Limb (tissue), 2 donors: ENCODE data around the gene TANGO6.

Experiments
- DNase-seq, 2 donors: peaks; one replicate each; pipeline ENCODE4 v3.0.0-alpha.2; 2016; ENCODE audit errors: extremely low spot score in 2 of 2

The TANGO6 gene

DNA sequence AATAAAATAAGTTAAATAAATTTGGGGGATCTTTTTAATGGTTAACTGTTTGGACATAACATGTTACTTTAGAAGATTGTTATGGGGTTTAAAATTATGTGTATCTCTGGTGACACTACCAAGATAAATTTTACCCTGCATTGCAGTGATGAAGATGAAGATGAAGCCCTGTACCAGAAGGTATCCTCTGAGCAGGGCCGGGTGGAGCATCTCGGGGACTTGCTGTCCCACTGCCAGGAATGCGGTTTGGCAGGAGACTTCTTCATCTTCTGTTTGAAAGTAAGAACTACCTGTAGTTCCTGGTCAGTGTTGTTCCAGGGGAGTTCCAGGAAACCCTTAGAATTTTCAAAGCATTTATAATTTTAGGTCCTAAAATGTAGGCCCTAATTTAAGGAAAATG, 64.0 kb downstream of the TANGO6 start:
- DNase-seq, result no peak

DNA sequence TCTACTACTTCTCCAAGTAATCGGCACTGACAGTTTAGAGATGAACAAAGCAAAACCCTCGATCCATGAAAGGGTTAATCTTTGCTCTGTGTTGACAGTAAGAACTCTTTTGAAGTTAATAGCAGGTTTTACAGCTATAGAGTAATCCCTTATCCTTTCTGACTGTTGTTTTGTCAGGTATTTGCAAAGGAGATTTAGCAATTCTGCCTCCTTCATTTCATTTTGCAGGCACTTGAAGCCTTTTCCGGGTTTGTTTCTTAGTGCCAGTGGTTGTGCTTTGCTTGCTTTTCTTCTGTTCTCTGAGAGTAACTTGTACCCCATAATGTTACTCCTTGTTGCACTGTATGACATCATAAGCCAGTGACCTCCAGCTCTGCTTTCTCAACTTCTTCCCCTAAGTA, 64.5 kb downstream of the TANGO6 start:
- DNase-seq, result no peak

DNA sequence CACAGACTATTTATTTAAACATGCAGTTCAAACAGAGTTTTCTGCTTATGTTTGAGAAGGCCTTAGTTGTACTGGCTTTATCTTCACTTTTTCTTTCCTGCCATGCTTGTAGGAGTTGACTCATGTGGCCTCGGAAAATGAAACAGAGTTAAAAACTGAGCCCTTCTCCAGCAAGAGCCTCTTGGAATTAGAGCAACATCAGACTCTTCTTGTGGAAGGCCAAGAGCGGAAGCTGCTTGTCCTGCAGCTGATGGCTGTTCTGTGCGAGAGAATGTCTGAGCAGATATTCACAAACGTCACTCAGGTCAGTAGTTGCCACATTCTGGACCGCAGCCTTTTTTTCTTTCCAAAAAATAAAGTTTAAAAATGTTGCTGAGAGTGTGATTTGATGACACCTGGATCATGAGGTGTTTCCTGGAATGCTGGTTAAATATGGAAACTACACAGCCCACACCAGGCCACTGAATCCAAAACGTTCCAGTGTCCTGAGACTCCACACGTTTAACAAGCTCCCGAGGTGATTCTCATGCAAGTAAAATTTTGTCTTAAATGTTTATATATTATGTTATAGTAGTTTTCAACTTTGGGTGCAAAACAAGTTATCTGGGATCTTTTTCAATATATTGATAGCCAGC, 65.9 kb downstream of the TANGO6 start:
- DNase-seq, result no peak

DNA sequence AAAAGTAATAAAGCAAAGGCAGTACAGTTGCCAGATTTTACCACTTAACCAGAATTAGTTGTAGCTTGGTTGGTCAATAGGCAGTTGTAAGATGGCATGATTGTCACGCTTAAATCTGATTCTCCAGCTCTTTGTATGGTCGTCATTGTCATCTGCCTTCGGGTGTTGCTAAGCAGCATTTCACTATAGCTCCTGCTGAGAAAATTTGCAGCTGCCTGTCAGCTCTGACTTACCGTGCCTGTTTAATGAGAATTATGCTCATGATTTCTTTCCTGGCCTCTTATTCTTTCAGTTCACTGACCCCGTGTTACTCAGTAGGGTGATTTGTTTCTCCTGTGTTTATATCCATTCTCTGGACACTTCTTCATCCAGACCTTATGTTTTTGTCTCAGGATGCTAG, 66.7 kb downstream of the TANGO6 start:
- no peak for DNase-seq

DNA sequence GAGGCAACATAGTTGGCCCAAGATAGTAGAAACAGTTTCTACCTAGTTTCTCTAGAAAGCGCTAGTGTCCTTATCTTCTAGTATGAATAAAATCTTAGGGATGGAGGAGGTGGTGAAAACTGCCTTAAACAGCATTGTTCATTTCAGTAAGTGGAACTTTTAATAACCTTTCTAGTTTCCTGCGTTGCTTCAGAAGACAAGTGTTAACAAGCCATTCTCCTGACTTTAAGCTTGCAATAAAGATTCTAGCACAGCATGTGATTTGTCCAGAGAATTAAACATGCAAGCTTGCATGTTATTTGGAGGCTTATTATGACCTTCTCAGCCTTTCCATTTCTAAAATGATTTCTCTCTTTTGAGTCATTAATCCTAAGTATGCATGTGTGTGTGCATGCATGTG, 72.3 kb downstream of the TANGO6 start:
- DNase-seq, result no peak

DNA sequence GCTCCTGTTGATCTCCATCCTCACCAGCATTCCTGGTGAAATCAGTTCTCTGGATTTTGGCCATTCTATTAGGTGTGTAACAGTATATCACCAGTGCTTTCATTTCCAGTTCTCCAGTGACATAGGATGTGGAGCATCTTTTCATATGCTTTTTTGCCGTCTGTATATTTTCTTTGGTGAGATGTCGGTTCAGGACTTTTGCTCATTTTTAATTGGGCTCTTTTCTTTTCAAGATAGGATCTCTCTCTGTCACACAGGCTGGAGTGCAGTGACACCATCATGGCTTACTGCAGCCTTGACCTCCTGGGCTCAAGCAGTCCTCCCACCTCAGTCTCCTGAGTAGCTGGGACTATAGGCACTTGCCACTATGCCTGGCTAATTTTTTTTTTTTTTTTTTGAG, 74.2 kb downstream of the TANGO6 start:
- DNase-seq, result no peak

DNA sequence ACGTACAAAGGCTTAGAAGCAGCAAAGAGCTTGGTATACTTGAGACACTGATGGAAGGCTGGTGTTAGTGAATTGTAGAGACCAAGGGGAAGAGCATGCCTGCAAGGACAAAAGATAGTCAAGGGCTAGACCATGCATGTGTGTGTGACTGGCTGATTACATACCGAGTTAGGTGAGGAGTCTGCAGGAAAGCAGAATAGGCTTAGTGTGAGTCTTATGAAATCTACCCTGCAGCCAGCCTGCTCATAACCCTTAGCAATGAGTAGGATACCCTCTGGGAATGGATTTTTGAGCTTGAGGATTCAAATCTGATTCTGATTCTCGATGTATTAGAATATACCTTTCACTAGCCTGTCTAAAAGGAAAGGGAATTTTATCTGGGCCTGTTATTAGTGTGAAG, 77.0 kb downstream of the TANGO6 start:
- no peak for DNase-seq

DNA sequence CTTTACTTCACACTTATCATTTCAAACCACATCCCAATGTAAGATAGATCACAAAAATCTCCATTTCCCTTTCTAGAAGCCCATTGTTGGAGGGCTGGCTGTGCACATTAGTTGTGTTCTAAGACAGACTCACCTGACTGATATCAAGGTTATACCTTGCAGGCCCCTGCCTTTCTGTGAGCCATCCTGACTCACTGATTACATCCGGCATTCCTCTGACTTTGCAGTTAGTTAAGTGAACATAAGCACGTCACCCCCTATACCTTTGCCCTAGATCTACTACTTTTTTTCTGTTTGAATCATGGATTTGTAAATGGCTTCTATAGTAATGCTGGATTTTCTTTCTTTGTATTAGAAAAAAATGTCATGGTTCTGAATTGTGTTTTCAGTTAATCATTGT, 78.3 kb downstream of the TANGO6 start:
- no peak for DNase-seq

DNA sequence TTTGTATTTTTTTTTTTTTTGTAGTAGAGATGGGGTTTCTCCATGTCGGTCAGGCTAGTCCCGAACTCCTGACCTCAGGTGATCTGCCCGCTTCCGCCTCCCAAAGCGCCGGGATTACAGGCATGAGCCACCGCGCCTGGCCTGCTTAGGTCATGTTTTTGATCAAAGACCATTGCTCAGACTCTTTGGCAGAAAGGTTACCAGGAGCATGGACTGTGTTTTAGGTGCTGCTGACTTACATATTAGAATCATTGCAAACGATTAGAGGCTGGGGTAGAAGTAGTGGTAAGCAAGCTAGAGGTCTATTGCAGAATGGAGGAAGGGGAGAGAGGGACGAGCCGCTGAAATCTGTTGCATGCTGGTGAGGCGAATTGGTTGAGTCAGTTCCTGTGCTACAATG, 79.8 kb downstream of the TANGO6 start:
- DNase-seq, result no peak

DNA sequence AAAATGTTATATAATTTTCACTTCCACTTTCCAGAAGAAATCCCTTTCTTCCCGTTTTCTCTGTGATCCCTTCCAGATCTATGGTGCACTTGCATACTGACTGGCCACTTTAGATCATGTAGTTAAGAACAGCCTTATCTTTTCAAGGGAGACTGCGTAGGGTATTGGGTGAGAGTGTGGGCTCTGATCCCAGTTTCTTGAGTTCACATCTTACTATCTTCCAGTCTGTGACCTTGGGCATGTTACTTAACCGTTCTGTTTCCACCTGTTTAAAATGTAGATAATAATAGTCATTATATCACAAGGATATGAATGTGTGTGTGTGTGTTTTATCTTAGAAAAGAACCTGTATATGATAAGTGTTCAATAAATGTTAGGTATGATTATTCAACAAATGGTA, 83.7 kb downstream of the TANGO6 start:
- no peak for DNase-seq

DNA sequence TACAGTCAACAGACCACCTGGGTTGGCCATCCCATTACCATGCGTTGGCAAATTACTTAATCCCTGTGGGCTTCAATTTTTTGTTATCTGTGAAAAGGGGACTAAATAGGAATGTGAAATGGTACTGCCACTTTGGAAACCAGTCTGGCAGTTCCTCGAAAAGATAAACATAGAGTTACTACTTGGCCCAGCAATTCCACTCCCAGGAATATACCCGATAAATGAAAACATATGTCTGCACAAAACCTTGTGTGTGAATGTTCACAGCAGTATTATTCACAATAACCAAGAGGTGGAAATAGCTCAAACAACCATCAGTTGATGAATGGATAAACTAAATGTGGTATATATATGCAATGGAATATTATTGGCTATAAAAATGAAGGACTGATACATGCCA, 87.9 kb downstream of the TANGO6 start:
- no peak for DNase-seq

DNA sequence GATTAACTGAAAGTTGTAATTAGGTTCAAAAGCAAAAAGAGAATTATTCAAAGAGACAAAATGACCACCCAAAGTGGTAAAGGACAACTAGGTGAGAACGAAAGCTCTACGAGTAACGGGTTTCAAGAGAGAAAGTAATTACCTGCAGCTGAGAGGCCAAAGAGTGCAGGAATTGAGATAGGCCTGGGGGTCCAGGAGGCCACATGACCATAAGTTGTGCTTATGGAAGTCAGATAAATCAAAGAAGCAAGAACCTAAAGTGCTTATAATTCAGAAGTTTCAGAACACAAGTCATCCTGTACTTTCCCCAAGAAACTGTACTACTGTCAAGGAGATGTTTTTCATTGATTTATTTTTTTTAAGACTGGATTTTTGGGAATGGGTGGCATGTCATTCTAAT, 91.1 kb downstream of the TANGO6 start:
- no peak for DNase-seq

DNA sequence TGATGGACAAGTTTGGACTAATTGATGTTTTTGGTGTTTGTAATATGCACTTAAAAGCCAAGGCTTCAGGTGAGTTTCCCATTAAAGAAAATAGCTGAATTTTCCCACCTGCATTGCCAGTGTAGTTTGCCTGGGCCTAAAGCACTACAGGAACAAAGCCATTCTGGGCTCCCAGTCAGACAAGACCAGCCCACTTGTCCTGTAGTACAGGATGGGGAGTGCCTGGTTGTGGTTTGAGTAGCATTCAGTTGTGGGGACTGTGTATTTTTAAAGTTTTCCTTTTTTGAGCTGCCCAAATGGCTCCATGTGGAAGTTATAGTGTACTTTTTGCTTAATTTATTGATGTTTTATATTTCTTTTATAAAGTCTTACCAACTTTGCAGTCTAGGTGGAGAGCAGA, 91.7 kb downstream of the TANGO6 start:
- no peak for DNase-seq

DNA sequence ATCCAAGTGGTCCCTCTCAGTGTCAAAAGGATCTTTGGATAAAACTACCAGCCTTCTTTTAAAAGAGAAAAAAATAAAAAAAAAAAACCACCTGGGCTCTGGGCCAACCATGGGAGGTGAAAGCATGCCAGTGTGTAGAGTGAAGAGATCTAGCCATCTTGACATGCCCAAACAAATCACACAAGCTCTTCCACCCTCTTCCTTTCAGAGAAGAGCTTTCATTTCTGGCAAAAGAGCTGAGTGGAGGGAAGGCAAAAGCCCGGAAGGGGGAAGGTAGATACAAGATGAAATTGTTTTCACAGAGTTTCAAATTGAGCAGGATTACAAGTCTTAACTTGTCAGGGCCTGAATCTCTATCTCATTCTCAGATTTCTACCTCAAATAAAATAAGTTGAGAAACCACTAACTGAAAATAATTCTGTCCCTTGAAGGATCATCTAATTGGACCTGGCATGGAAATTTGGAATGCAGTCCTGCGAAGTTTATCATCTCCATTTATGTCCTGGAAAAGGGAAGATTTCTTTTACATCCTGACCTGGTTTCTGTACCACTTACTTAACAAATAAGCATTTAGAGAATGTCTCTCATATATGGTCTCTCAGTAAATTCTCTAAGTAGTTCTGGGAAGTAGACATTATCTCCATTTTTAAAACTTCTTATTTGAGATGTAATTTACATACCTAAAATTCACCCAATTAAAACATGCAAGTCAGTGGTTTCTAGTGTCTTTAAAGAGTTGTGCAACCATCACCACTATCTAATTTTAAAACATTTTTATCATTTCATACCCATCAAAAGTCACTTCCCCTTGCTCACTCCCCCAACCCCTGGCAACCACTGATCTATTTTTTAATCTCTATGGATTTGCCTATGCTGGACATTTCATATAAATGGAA, 93.7 kb downstream of the TANGO6 start:
- DNase-seq, result no peak

DNA sequence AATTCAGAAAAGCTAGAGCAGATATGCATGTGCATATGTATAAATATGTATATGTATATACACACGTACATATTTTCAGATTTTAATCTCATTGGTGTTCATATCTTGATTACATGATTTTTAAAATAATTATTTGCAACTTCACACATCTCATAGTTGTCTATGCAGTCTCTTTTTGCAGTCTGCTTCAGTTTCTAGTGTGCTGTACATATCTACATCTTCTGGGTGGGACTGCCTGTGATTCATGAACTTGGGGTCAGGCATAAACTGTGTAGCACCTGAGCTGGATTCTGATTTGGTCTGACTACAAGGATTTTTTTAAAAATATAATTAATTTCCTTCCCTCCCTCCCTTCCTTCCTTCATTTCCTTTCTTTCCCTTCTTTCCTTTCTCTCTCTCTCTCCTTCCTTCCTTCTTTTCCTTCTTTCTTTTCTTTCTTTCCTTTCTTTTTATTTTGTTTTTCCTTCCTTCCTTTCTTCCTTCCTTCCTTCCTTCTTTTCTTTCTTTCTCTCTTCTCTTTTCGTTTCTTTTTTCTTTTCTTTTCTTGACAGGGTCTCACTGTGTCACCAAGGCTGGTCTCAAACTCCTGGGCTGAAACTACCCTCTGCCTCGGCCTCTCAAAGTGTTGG, 96.5 kb downstream of the TANGO6 start:
- no peak for DNase-seq

DNA sequence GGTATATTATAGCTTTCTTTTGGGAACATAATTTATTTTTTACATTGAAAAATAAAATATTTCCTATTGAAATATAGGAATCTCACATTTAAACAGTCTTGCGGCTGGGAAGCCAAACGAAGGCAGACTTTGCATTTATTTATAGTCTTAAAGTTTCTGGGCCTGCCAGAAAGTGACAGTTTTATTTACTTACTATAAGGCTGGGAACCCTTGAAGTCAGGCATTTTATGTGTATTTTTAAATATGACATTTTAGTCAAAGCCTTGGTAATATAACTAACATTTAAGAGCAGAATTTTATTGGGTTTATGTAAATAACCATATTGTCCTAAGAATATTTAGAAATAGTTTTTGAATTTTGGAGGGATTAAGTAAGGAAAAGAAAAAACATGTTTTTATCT, 97.5 kb downstream of the TANGO6 start:
- DNase-seq, result no peak

DNA sequence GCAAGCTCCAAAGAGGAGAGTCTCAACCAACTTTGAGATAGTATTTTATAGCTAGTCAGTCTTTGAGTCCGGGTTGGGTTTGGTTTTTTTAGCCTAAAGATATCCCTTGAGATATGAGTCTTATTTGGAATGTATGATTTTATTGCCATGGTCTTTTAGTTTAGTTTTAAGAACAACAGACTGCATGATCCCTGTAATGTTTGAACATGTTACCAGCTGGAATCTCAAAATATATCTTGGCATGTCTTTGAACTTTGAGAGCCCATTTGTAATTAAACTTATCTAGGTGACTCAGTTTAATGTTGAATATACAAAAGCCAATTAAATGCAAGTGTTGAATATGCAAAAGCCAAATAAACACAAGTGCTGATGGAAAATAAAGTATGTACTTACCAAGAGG, 100.6 kb downstream of the TANGO6 start:
- DNase-seq, result no peak

DNA sequence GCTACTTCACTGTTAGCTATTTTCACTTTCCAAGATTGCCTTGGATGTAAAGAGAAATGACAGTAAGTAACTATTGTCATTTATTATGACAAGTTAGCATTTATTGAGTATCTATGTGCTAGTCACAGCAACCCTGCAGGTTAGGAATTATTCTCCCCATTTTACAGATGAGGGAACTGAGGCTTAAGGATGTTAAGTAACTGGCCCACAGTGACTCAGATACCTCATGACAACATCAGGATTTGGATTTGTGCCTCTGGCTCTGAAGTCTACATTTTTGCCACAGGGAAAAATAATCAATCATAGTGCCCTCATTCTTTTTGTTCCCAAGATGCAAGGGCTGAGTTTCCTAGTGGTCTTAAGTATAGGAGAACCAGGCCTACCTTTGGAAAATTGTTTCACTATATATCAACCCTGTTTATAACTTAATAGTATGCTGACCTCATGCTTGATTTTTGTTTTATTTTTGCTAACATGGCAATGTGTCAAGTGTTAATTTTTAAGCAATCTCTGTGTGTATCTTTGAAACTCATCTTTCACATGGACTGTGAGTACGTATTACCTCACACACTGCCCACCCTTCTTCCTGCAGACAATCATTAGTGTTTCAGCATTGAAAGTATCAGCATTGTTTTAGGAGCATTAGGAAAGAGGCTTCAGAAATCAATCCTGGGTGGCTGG, 105.0 kb downstream of the TANGO6 start:
- DNase-seq, result no peak

DNA sequence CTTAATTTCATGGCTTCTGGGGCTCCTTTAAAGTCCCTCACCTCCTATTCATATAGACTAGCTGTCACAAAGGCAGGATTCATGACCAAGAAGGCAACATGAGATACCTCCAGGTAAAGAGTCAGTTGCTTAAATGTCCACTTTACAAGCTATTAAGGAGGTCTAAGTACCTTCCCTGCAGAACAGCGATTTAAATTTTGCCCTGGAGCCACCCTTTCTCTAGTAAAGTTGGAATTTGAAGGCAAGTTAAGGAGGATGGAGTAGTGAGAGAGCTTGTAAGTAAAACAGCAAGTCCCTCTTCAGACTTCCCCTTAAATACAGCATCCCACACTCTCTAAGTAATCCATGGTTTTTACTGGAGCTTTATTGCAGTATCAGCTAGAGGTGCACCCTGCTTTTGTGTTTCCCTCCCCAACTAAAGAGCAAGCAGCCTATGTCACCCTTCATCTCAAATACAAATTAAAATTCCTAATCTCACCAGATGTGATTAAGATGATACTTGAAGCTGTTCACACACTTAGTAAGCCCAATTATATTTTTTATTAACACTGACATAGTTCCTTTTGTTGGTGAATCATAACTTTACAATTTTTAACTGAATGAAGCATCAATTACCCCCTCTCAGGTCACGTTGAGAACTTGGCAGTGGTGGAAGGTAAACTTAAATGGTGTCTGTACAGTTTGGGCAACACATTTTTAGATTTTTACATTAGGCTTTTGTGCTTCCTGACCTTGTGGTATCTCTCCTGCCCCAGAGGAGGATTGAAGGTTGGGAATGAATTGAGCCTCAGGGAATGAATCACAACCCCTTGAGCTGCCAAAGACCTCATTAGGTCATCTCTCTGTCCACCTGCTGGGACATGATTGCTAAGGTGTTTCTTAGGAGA, 108.9 kb downstream of the TANGO6 start:
- DNase-seq, result no peak

DNA sequence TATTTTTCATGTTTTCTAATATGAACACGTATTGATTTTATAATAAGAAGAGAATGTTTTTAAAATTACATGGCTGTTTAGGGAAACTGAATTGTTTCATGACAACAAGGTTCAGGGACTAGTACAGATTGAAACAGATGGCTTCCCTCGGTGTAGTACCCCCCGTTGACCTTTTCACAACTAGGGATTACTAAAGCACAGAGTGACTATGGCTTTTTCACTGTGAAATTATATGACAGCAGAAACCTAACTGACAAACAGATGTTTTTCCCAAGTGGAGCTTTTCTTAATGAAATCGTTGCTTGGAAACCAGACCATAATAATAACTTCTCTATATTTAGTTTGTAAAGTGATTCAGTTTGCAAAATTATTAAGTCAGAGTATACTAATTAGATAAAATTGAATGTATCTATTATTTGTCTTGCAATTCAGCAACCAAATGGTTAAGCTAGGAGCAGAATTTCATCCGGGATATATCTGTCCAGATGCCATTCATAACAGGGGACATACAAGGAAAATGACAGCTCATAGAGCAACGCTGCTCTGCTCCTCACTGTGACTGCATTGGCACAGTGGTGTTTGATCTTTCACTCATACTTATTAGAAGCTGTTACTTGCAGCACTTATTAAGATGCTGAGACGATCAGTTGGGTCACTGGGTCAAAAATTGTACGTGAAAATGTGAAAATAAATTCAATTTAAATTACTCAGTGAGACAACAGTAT, 111.7 kb downstream of the TANGO6 start:
- DNase-seq, result no peak
